Measurements from ENCODE around the gene MESP2.

MESP2 gene

DNA sequence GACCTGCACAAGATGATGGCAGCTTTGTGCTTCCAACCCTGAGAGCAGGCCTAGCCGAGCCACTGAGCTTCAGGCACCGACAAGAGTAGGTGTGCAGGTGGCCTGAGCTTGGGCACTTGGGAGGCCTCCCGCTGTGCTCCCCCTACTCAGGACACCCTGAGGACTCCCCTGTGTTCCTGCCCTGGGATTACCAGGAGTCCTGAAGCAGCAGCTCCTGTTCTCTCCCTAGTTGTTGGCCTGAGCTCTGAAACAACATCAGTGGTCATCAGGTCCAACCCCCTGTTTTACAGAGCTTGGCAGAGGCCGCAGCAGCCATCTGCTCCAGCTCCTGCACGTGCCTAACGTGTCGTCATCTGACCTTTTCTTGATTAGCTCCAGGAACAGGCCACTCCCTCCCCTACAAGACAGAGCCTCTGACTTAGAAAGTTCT, 8.0 kb upstream of the MESP2 start:
- Histone ChIP-seq H3K4me3 (ENCODE audit: low read length in 2 of 2) (no peak overlapping the region), H3K9ac (ENCODE audit: low read length in 2 of 2) (no peak overlapping the region)

DNA sequence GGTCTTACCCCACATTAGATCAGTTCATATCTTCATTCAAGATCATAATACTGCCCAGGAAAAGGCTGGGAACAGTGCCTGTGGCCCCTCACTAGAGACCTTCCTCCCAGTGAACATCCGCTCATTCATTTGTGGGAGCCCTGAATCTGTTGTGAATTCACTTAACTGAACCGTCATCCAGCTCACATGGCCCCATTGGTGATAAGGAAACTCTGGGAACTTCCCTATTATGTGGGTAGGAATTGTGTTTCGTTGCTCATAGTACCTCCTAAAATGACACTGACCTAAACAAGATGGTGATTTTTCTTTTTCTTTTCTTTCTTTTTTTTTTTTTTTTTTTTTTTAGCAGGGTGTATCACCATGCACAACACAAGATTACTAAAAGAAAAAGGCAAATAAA, 6.8 kb upstream of the MESP2 start:
- H3K4me3 ChIP-seq (ENCODE audit: low read length in 2 of 2): no peak overlapping the region
- no peak overlapping the region for H3K9ac ChIP-seq (ENCODE audit: low read length in 2 of 2)
- H3K36me3 ChIP-seq (ENCODE audit: control insufficient read depth in 2 of 2, insufficient read depth in 2 of 2, low read length in 2 of 2): no peaks in the 10 kb centered on the region
- no peaks in the 10 kb centered on the region for H3K4me1 ChIP-seq (ENCODE audit: control insufficient read depth, insufficient read depth, low read length)
- no peaks in the 10 kb centered on the region for H3K9me3 ChIP-seq (ENCODE audit: control insufficient read depth in 2 of 2, low read length in 2 of 2)
- H3K27ac ChIP-seq (ENCODE audit: low read length): no peak overlapping the region
- no peaks in the 10 kb centered on the region for H3K27me3 ChIP-seq (ENCODE audit: control insufficient read depth in 1 of 2, insufficient read depth in 2 of 2, low read length in 2 of 2)

More for the DNA sequence above, 8.0 kb upstream of the MESP2 start:
- Histone ChIP-seq H3K27me3 (ENCODE audit: control insufficient read depth in 1 of 2, insufficient read depth in 2 of 2, low read length in 2 of 2) (no peaks in the 10 kb centered on the region), H3K9me3 (ENCODE audit: control insufficient read depth in 2 of 2, low read length in 2 of 2) (no peaks in the 10 kb centered on the region), H3K36me3 (ENCODE audit: control insufficient read depth in 2 of 2, insufficient read depth in 2 of 2, low read length in 2 of 2) (no peaks in the 10 kb centered on the region), H3K27ac (ENCODE audit: low read length) (no peak overlapping the region), H3K4me1 (ENCODE audit: control insufficient read depth, insufficient read depth, low read length) (no peaks in the 10 kb centered on the region)

DNA sequence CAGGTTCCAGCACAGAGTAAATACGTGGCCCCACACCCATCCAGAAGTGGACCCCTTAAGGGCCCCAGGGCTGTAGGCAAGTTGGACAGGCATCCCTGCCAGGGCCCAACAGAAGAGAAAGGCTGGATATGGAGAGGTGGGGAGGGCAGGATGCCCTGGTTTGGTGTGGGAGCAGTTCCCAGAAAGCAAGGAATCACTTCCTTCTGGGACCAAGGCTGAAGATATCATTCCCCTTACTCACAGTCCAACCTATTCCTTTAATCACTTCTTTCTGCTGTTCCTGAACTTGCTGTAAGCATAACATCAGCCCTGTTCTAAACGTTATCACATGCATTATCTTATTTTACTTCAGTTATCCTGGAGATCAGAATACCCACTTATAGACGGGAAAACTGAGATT, 6.1 kb upstream of the MESP2 start:
- Histone ChIP-seq H3K4me1 (ENCODE audit: control insufficient read depth, insufficient read depth, low read length) (no peaks in the 10 kb centered on the region), H3K27me3 (ENCODE audit: control insufficient read depth in 1 of 2, insufficient read depth in 2 of 2, low read length in 2 of 2) (no peaks in the 10 kb centered on the region), H3K4me3 (ENCODE audit: low read length in 2 of 2) (no peak overlapping the region), H3K27ac (ENCODE audit: low read length) (no peak overlapping the region), H3K9ac (ENCODE audit: low read length in 2 of 2) (no peak overlapping the region), H3K9me3 (ENCODE audit: control insufficient read depth in 2 of 2, low read length in 2 of 2) (no peaks in the 10 kb centered on the region), H3K36me3 (ENCODE audit: control insufficient read depth in 2 of 2, insufficient read depth in 2 of 2, low read length in 2 of 2) (no peaks in the 10 kb centered on the region)

DNA sequence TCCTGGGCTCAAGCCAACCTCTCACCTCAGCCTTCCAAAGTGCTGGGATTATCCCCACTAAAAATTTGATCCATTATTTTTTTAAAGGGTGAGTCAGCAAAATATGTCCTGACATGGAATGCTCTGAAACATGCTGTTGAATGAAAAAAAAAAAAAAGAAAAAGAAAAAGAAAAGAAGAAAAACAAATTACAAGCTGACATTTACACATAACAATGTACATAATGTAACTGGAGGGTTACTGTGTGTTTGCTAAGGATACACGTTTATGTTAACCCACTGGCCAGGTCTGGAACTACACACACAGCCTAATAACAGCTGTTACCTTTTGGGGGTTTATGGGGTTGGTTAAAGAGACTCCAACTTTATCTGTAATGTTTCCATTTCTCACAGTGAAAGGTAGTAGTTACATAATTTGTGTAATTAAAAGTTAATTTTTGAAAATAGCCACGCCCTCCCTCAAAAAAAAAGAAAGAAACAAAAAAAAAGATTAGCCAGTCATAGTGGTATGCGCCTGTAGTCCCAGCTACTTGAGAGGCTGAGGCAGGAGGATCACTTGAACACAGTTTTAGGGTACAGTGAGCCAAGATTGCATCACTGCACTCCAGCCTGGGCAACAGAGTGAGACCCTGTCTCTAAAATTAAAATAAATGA, 3.1 kb upstream of the MESP2 start:
- Histone ChIP-seq H3K4me1 (ENCODE audit: control insufficient read depth, insufficient read depth, low read length) (peaks cover 17% of the 10 kb centered on the region), H3K36me3 (ENCODE audit: control insufficient read depth in 2 of 2, insufficient read depth in 2 of 2, low read length in 2 of 2) (no peaks in the 10 kb centered on the region), H3K9me3 (ENCODE audit: control insufficient read depth in 2 of 2, low read length in 2 of 2) (no peaks in the 10 kb centered on the region), H3K9ac (ENCODE audit: low read length in 2 of 2) (no peak overlapping the region), H3K27ac (ENCODE audit: low read length) (no peak overlapping the region), H3K27me3 (ENCODE audit: control insufficient read depth in 1 of 2, insufficient read depth in 2 of 2, low read length in 2 of 2) (no peaks in the 10 kb centered on the region), H3K4me3 (ENCODE audit: low read length in 2 of 2) (no peak overlapping the region)

DNA sequence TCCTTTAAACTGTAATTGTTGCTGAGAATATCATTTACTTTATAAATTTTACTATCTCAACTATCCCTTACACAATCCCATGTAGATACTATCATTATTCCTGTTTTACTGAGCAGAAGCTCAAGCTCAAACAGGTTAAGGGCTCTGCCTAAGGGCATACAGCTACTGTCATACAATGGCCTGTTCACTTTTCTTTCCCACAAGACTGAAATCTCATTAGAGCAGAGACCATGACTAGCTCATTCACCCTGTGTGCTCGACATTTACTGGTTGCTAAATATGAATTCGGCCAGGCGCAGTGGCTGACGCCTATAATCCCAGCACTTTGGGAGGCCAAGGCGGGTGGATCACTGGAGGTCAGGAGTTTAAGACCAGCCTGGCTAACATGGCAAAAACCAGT, 1.6 kb upstream of the MESP2 start:
- Histone ChIP-seq H3K9ac (ENCODE audit: low read length in 2 of 2) (no peak overlapping the region), H3K36me3 (ENCODE audit: control insufficient read depth in 2 of 2, insufficient read depth in 2 of 2, low read length in 2 of 2) (no peaks in the 10 kb centered on the region), H3K9me3 (ENCODE audit: control insufficient read depth in 2 of 2, low read length in 2 of 2) (no peaks in the 10 kb centered on the region), H3K4me1 (ENCODE audit: control insufficient read depth, insufficient read depth, low read length) (peaks cover 17% of the 10 kb centered on the region), H3K4me3 (ENCODE audit: low read length in 2 of 2) (no peak overlapping the region), H3K27me3 (ENCODE audit: control insufficient read depth in 1 of 2, insufficient read depth in 2 of 2, low read length in 2 of 2) (no peaks in the 10 kb centered on the region), H3K27ac (ENCODE audit: low read length) (no peak overlapping the region)

DNA sequence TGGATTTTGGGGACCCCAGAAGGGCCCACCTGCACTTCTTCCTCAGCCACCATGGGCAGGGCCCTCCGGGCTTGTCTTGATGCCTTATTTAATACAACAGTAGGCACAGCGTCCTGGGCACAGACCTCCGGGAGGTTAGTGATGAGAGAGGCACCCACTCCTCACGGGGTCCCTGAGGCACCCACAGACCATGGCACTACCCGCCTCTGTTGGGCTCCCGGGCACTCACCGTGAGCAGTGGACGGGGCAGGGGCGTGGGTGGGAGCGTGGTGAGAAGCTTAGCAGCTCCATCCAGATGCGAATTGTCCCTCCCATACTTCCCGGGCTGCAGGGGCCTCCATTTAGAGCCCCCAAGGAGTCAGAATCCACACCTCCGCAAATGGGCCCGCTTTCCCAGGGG, 317 bp upstream of the MESP2 start:
- Histone ChIP-seq H3K27ac (ENCODE audit: low read length) (no peak overlapping the region), H3K9ac (ENCODE audit: low read length in 2 of 2) (no peak overlapping the region), H3K4me1 (ENCODE audit: control insufficient read depth, insufficient read depth, low read length) (peaks cover 17% of the 10 kb centered on the region), H3K36me3 (ENCODE audit: control insufficient read depth in 2 of 2, insufficient read depth in 2 of 2, low read length in 2 of 2) (no peaks in the 10 kb centered on the region), H3K27me3 (ENCODE audit: control insufficient read depth in 1 of 2, insufficient read depth in 2 of 2, low read length in 2 of 2) (no peaks in the 10 kb centered on the region), H3K4me3 (ENCODE audit: low read length in 2 of 2) (peak overlapping the region in 1 of 2 donors; percentile 66), H3K9me3 (ENCODE audit: control insufficient read depth in 2 of 2, low read length in 2 of 2) (no peaks in the 10 kb centered on the region)

DNA sequence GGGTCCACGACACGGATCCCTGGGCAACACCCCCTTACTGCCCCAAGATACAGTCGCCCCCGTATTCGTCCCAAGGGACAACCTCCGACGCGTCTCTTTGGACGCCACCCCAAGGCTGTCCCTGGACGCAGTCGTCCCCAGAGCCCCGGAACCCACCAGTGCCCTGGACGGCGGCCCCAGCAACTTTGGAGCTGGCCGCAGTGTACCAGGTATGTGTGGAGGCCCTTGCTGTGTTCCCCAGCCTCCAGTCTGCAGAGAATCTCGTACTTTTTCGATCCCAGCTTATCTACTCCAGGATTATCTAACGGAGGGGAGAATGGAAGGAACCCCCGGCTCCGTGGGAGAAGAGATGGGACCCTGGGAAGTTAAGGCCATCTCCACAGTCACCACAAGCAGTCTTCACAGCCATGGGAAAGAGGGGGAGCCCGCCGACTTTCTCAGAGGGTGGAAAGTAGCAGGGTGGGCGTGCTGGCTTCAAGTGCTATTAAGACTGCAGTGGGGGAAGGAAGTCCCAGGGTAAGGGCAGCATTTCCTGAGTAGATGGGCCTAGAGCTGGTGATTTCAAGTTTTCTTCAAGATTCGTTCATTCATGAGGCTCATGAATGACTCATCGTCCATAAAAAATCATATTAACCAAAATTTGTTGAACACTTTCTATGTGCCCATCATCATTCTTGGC, 1.1 kb downstream of the MESP2 start:
- Histone ChIP-seq H3K9ac (ENCODE audit: low read length in 2 of 2) (no peak overlapping the region), H3K4me1 (ENCODE audit: control insufficient read depth, insufficient read depth, low read length) (peaks cover 17% of the 10 kb centered on the region), H3K9me3 (ENCODE audit: control insufficient read depth in 2 of 2, low read length in 2 of 2) (no peaks in the 10 kb centered on the region), H3K27me3 (ENCODE audit: control insufficient read depth in 1 of 2, insufficient read depth in 2 of 2, low read length in 2 of 2) (no peaks in the 10 kb centered on the region), H3K4me3 (ENCODE audit: low read length in 2 of 2) (peak overlapping the region in 1 of 2 donors; percentile 66), H3K27ac (ENCODE audit: low read length) (no peak overlapping the region), H3K36me3 (ENCODE audit: control insufficient read depth in 2 of 2, insufficient read depth in 2 of 2, low read length in 2 of 2) (no peaks in the 10 kb centered on the region)

DNA sequence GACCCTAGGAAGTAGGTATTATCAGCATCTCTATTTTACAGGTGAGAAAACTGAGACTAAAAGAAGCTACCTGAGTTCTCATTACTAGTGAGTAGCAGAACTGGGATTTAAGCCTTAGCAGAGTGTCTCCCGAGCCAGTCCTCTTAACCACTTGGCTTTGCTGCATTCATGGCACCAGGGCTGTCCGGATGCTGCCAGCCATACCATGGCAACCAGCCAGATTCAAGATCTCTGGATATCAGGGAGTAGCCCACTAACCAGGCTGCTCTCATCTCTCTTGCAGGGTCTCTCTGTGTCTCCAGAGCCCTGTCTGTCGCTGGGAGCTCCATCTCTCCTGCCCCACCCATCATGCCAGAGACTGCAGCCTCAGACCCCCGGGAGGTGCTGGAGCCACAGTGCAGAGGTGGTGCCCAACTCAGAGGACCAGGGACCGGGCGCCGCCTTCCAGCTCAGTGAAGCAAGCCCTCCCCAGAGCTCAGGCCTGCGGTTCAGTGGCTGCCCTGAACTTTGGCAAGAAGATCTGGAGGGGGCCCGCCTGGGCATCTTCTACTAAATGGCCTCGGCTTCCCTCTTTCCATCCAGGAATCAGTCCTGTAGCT, 1.7 kb downstream of the MESP2 start:
- Histone ChIP-seq H3K4me1 (ENCODE audit: control insufficient read depth, insufficient read depth, low read length) (peaks cover 17% of the 10 kb centered on the region), H3K9ac (ENCODE audit: low read length in 2 of 2) (no peak overlapping the region), H3K36me3 (ENCODE audit: control insufficient read depth in 2 of 2, insufficient read depth in 2 of 2, low read length in 2 of 2) (no peaks in the 10 kb centered on the region), H3K4me3 (ENCODE audit: low read length in 2 of 2) (no peak overlapping the region), H3K27me3 (ENCODE audit: control insufficient read depth in 1 of 2, insufficient read depth in 2 of 2, low read length in 2 of 2) (no peaks in the 10 kb centered on the region), H3K9me3 (ENCODE audit: control insufficient read depth in 2 of 2, low read length in 2 of 2) (no peaks in the 10 kb centered on the region), H3K27ac (ENCODE audit: low read length) (no peak overlapping the region)

DNA sequence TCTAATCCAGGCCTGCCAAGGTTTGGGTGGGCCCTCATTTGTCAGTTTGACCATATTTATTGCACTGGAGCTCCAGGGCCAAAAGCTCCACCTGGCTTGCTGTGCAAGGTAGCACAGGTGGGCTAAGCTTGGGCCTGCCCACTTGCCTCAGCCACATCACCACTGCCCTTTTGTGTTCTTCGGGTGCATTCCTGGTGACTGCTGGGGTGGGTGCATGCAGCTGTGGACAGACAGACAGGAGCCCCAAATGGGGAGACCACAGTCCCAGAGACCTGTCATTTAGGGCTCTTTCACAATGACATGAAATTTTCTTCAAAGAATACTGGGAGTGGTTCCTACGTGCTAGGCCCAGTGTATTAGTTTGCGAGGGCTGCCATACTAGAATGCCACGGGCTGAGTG, 2.7 kb downstream of the MESP2 start:
- no peaks in the 10 kb centered on the region for H3K27me3 ChIP-seq (ENCODE audit: control insufficient read depth in 1 of 2, insufficient read depth in 2 of 2, low read length in 2 of 2)
- no peaks in the 10 kb centered on the region for H3K36me3 ChIP-seq (ENCODE audit: control insufficient read depth in 2 of 2, insufficient read depth in 2 of 2, low read length in 2 of 2)
- no peak overlapping the region for H3K27ac ChIP-seq (ENCODE audit: low read length)
- H3K9ac ChIP-seq (ENCODE audit: low read length in 2 of 2): no peak overlapping the region
- no peak overlapping the region for H3K4me3 ChIP-seq (ENCODE audit: low read length in 2 of 2)
- H3K4me1 ChIP-seq (ENCODE audit: control insufficient read depth, insufficient read depth, low read length): peaks cover 17% of the 10 kb centered on the region
- no peaks in the 10 kb centered on the region for H3K9me3 ChIP-seq (ENCODE audit: control insufficient read depth in 2 of 2, low read length in 2 of 2)

DNA sequence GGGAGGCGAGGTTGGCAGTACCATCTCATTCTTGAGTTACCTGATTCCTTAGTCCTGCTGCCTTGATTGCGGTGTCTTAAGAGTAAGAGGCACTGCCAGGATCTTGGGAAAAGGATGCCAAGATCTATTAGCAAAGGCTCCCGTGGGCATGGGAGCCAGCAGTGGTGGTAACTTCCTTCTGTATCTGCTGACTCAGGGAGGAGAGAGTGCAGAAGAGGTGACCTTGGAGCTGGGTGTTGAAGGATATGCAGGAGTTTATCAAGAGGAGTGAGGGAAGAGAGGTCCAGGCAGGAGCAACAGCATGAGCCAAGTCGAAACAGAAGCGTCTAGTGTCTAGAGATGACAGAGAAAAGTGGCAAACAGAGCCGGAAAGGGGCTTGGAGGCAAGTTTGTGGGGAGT, 4.5 kb downstream of the MESP2 start:
- Histone ChIP-seq H3K9ac (ENCODE audit: low read length in 2 of 2) (no peak overlapping the region), H3K27ac (ENCODE audit: low read length) (no peak overlapping the region), H3K4me1 (ENCODE audit: control insufficient read depth, insufficient read depth, low read length) (peaks cover 17% of the 10 kb centered on the region), H3K27me3 (ENCODE audit: control insufficient read depth in 1 of 2, insufficient read depth in 2 of 2, low read length in 2 of 2) (no peaks in the 10 kb centered on the region), H3K9me3 (ENCODE audit: control insufficient read depth in 2 of 2, low read length in 2 of 2) (no peaks in the 10 kb centered on the region), H3K4me3 (ENCODE audit: low read length in 2 of 2) (no peak overlapping the region), H3K36me3 (ENCODE audit: control insufficient read depth in 2 of 2, insufficient read depth in 2 of 2, low read length in 2 of 2) (no peaks in the 10 kb centered on the region)

DNA sequence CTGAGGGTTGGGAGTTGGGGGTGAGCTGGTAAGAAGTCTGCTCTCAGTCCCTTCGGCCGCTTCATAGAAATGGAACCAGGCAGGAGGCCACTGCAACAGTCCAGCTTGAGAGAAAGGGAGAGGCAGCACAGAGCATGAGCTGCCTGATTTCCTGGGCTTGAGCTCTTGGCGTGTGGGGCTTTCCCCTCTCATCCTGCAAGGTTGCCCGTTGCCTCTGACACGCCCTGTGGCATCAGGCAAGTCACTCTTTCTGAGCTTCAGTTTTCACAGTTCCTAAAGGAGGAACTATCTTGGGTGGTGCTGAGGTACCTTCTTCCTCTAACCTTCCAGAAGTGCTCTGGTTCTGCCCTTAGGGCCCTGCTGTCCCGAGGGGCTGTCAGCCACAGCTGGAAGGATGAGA, 4.9 kb downstream of the MESP2 start:
- Histone ChIP-seq H3K4me3 (ENCODE audit: low read length in 2 of 2) (no peak overlapping the region), H3K27me3 (ENCODE audit: control insufficient read depth in 1 of 2, insufficient read depth in 2 of 2, low read length in 2 of 2) (no peaks in the 10 kb centered on the region), H3K36me3 (ENCODE audit: control insufficient read depth in 2 of 2, insufficient read depth in 2 of 2, low read length in 2 of 2) (no peaks in the 10 kb centered on the region), H3K9ac (ENCODE audit: low read length in 2 of 2) (no peak overlapping the region), H3K4me1 (ENCODE audit: control insufficient read depth, insufficient read depth, low read length) (peaks cover 13% of the 10 kb centered on the region), H3K27ac (ENCODE audit: low read length) (no peak overlapping the region), H3K9me3 (ENCODE audit: control insufficient read depth in 2 of 2, low read length in 2 of 2) (no peaks in the 10 kb centered on the region)
